ENCODE data around the gene TWSG1. TPM values are rescaled to one million over a fixed set of nuclear protein-coding genes. Genes with fewer than 3 reads are reported as not detected.
A peak's percentile ranks its signal among the peaks of the same experiment; 100 is the strongest.

The TWSG1 gene
- total and polyA plus RNA-seq, 2 donors from 2014 or later: 16.9 to 50.1 TPM

- no peak for TF ChIP-seq CTCF (IDR thresholded peaks at IDR 0.05; ENCODE audit: borderline replicate concordance, extremely low read depth, insufficient read depth)
- DNase-seq: no peak
- intact Hi-C loops (cut with DNase I): no loop called here
Observed at GRCh38 chr18:9362869-9363268, 28.3 kb downstream of the TWSG1 start.

GRCh38 chr18:9364242-9364641 is 29.7 kb downstream of the TWSG1 start:
- FAIRE-seq (no peak), DNase-seq (no peak)
- Histone ChIP-seq H3K27me3 (ENCODE audit: control insufficient read depth, insufficient read depth, low read length) (no peaks in the 10 kb centered on the region), H3K36me3 (ENCODE audit: control insufficient read depth in 2 of 3, insufficient read depth in 3 of 3, low read length in 3 of 3) (peaks cover 0 to 5% (median 4%) of the 10 kb centered on the region in 3 donors), H3K4me1 (ENCODE audit: control insufficient read depth in 2 of 3, insufficient read depth in 2 of 3, low read depth in 1 of 3, low read length in 3 of 3) (no peaks in the 10 kb centered on the region), H3K9ac (ENCODE audit: low read length in 3 of 3) (no peak overlapping the region), H3K4me3 (ENCODE audit: low read length in 3 of 3) (no peak overlapping the region), H3K27ac (ENCODE audit: low read depth in 2 of 2, low read length in 2 of 2) (peak overlapping the region in 1 of 2 donors; percentile 23), H3K9me3 (ENCODE audit: control insufficient read depth in 2 of 3, insufficient read depth in 1 of 3, low read length in 3 of 3) (no peaks in the 10 kb centered on the region)
- intact Hi-C loops (cut with DNase I): no loop called here
- no peak for TF ChIP-seq CTCF (IDR thresholded peaks at IDR 0.05; ENCODE audit: borderline replicate concordance, extremely low read depth, insufficient read depth)

More at GRCh38 chr18:9362869-9363268, 28.3 kb downstream of the TWSG1 start:
- no peak overlapping the region for H3K4me3 ChIP-seq (ENCODE audit: low read length in 3 of 3)
- H3K27me3 ChIP-seq (ENCODE audit: control insufficient read depth, insufficient read depth, low read length): no peaks in the 10 kb centered on the region
- no peaks in the 10 kb centered on the region for H3K4me1 ChIP-seq (ENCODE audit: control insufficient read depth in 2 of 3, insufficient read depth in 2 of 3, low read depth in 1 of 3, low read length in 3 of 3)
- FAIRE-seq: no peak
- peaks cover 0 to 4% (median 3%) of the 10 kb centered on the region in 3 donors for H3K36me3 ChIP-seq (ENCODE audit: control insufficient read depth in 2 of 3, insufficient read depth in 3 of 3, low read length in 3 of 3)
- H3K9me3 ChIP-seq (ENCODE audit: control insufficient read depth in 2 of 3, insufficient read depth in 1 of 3, low read length in 3 of 3): no peaks in the 10 kb centered on the region
- H3K9ac ChIP-seq (ENCODE audit: low read length in 3 of 3): no peak overlapping the region
- H3K27ac ChIP-seq (ENCODE audit: low read depth in 2 of 2, low read length in 2 of 2): no peak overlapping the region

GRCh38 chr18:9365406-9365805 is 30.8 kb downstream of the TWSG1 start:
- no peak for TF ChIP-seq CTCF (IDR thresholded peaks at IDR 0.05; ENCODE audit: borderline replicate concordance, extremely low read depth, insufficient read depth)
- Histone ChIP-seq H3K9ac (ENCODE audit: low read length in 3 of 3) (no peak overlapping the region), H3K4me3 (ENCODE audit: low read length in 3 of 3) (no peak overlapping the region), H3K36me3 (ENCODE audit: control insufficient read depth in 2 of 3, insufficient read depth in 3 of 3, low read length in 3 of 3) (peaks cover 0 to 5% (median 4%) of the 10 kb centered on the region in 3 donors), H3K4me1 (ENCODE audit: control insufficient read depth in 2 of 3, insufficient read depth in 2 of 3, low read depth in 1 of 3, low read length in 3 of 3) (no peaks in the 10 kb centered on the region), H3K27ac (ENCODE audit: low read depth in 2 of 2, low read length in 2 of 2) (no peak overlapping the region), H3K9me3 (ENCODE audit: control insufficient read depth in 2 of 3, insufficient read depth in 1 of 3, low read length in 3 of 3) (no peaks in the 10 kb centered on the region), H3K27me3 (ENCODE audit: control insufficient read depth, insufficient read depth, low read length) (no peaks in the 10 kb centered on the region)
- DNase-seq (no peak), FAIRE-seq (no peak)
- intact Hi-C loops (cut with DNase I): no loop called here

Data from kidney (tissue), 14 donors.